Chondrocyte (in vitro differentiated cells): ENCODE results near the gene GOSR2. TPM values are rescaled to one million over a fixed set of nuclear protein-coding genes. Genes with fewer than 3 reads are reported as not detected.
A peak's percentile ranks its signal among the peaks of the same experiment; 100 is the strongest.

Source experiments
- DNase-seq: peaks from one replicate; pipeline ENCODE4 v3.0.0; 2021; ENCODE audit warnings: mixed read lengths, low spot score
- H3K27ac Mint-ChIP-seq: one replicate; pipeline ENCODE4 v1.8.0; 2021; ENCODE audit warnings: mild to moderate bottlenecking, moderate library complexity, mixed read lengths; ENCODE audit not compliant: unreplicated experiment
- H3K27me3 Mint-ChIP-seq: 2 replicates; pipeline ENCODE4 v1.8.0; 2021; ENCODE audit warnings: low read depth, mixed read lengths
- H3K36me3 Mint-ChIP-seq: 2 replicates; pipeline ENCODE4 v1.8.0; 2021; ENCODE audit warnings: low read depth, mixed read lengths
- H3K4me1 Mint-ChIP-seq: 2 replicates; pipeline ENCODE4 v1.8.0; 2021; ENCODE audit warnings: low read depth, mild to moderate bottlenecking, mixed read lengths
- H3K4me3 Mint-ChIP-seq: one replicate; pipeline ENCODE4 v1.8.0; 2021; ENCODE audit warnings: mild to moderate bottlenecking, moderate library complexity, mixed read lengths; ENCODE audit not compliant: unreplicated experiment
- H3K9me3 Mint-ChIP-seq: 2 replicates; pipeline ENCODE4 v1.8.0; 2021; ENCODE audit warnings: low read depth, mixed read lengths
- CTCF ChIP-seq: fragments of 200-600 bp; sonication (generic); IDR thresholded peaks from 2 replicates; pipeline ENCODE4 v1.5.0; 2021; ENCODE audit warnings: antibody characterized with exemption, mild to moderate bottlenecking, moderate library complexity
- total RNA-seq: library from RNA; stranded (reverse); gene quantifications from 3 replicates; pipeline ENCODE4 v1.2.1, GENCODE V29; 2021

Gene GOSR2
- total RNA-seq, 1 donor from 2014 or later, result 56.5 TPM

- H3K9me3 Mint-ChIP-seq, result no peaks in the 10 kb centered on the region
- H3K4me3 Mint-ChIP-seq, result no peak overlapping the region
- no peaks in the 10 kb centered on the region for H3K27me3 Mint-ChIP-seq
- H3K27ac Mint-ChIP-seq, result peak overlapping the region; percentile 52
- peaks cover 23% of the 10 kb centered on the region for H3K36me3 Mint-ChIP-seq
- H3K4me1 Mint-ChIP-seq, result peaks cover 50% of the 10 kb centered on the region
- DNase-seq, result no peak
- no peak for TF ChIP-seq CTCF
Measured at GRCh38 chr17:46928467-46929261, 5.7 kb downstream of the GOSR2 start.

- TF ChIP-seq CTCF, result no peak
- no peaks in the 10 kb centered on the region for H3K27me3 Mint-ChIP-seq
- peaks cover 27% of the 10 kb centered on the region for H3K36me3 Mint-ChIP-seq
- peaks cover 42% of the 10 kb centered on the region for H3K4me1 Mint-ChIP-seq
- H3K27ac Mint-ChIP-seq, result peak overlapping the region; percentile 52
- H3K9me3 Mint-ChIP-seq, result no peaks in the 10 kb centered on the region
- no peak overlapping the region for H3K4me3 Mint-ChIP-seq
- DNase-seq, result no peak
Measured at GRCh38 chr17:46929413-46929812, 6.5 kb downstream of the GOSR2 start.

GRCh38 chr17:46930051-46930450 is 7.1 kb downstream of the GOSR2 start:
- DNase-seq, result no peak
- Mint-ChIP-seq H3K36me3 (peaks cover 30% of the 10 kb centered on the region), H3K27me3 (no peaks in the 10 kb centered on the region), H3K4me1 (peaks cover 36% of the 10 kb centered on the region), H3K27ac (no peak overlapping the region), H3K9me3 (no peaks in the 10 kb centered on the region), H3K4me3 (no peak overlapping the region)
- no peak for TF ChIP-seq CTCF

GRCh38 chr17:46931596-46931995 is 8.6 kb downstream of the GOSR2 start:
- Mint-ChIP-seq H3K4me3 (no peak overlapping the region), H3K36me3 (peaks cover 37% of the 10 kb centered on the region), H3K27me3 (no peaks in the 10 kb centered on the region), H3K27ac (no peak overlapping the region), H3K4me1 (peaks cover 22% of the 10 kb centered on the region), H3K9me3 (no peaks in the 10 kb centered on the region)
- no peak for DNase-seq
- TF ChIP-seq CTCF, result no peak

GRCh38 chr17:46935658-46936266 is 12.8 kb downstream of the GOSR2 start:
- Mint-ChIP-seq H3K27ac (no peak overlapping the region), H3K36me3 (peaks cover 52% of the 10 kb centered on the region), H3K9me3 (no peaks in the 10 kb centered on the region), H3K4me3 (no peak overlapping the region), H3K27me3 (no peaks in the 10 kb centered on the region), H3K4me1 (no peaks in the 10 kb centered on the region)
- no peak for TF ChIP-seq CTCF
- no peak for DNase-seq
